ENCODE data around the gene KRTAP10-5. TPM values are rescaled to one million over a fixed set of nuclear protein-coding genes. Genes with fewer than 3 reads are reported as not detected.

The KRTAP10-5 gene
- polyA plus RNA-seq, 1 experiment = not detected

GRCh38 chr21:44539046-44539445 is 41.4 kb downstream of the KRTAP10-5 start:
- POLR2A ChIA-PET = no interaction called here
- no peak overlapping the region for H3K4me3 ChIP-seq (ENCODE audit: low read depth, low read length)
- TF ChIP-seq CTCF (IDR thresholded peaks at IDR 0.05; ENCODE audit: insufficient read depth, low read depth, low read length) = no peak
- no peaks in the 10 kb centered on the region for H3K27me3 ChIP-seq (ENCODE audit: control insufficient read depth, insufficient read depth, low read length)
- DNase-seq (ENCODE audit: low read depth) = no peak
- CTCF ChIA-PET = no interaction called here
- no peaks in the 10 kb centered on the region for H3K36me3 ChIP-seq (ENCODE audit: control insufficient read depth, insufficient read depth, low read length)

GRCh38 chr21:44537930-44538911 is 42.2 kb downstream of the KRTAP10-5 start:
- no peak for TF ChIP-seq CTCF (IDR thresholded peaks at IDR 0.05; ENCODE audit: insufficient read depth, low read depth, low read length)
- Histone ChIP-seq H3K4me3 (ENCODE audit: low read depth, low read length) (no peak overlapping the region), H3K36me3 (ENCODE audit: control insufficient read depth, insufficient read depth, low read length) (no peaks in the 10 kb centered on the region), H3K27me3 (ENCODE audit: control insufficient read depth, insufficient read depth, low read length) (no peaks in the 10 kb centered on the region)
- no peak for DNase-seq (ENCODE audit: low read depth)
- CTCF ChIA-PET = no interaction called here
- POLR2A ChIA-PET = no interaction called here

- Histone ChIP-seq H3K36me3 (ENCODE audit: control insufficient read depth, insufficient read depth, low read length) (no peaks in the 10 kb centered on the region), H3K4me3 (ENCODE audit: low read depth, low read length) (no peak overlapping the region), H3K27me3 (ENCODE audit: control insufficient read depth, insufficient read depth, low read length) (no peaks in the 10 kb centered on the region)
- TF ChIP-seq CTCF (IDR thresholded peaks at IDR 0.05; ENCODE audit: insufficient read depth, low read depth, low read length) = no peak
- DNase-seq (ENCODE audit: low read depth) = no peak
- CTCF ChIA-PET = no interaction called here
- POLR2A ChIA-PET = no interaction called here
Observed at GRCh38 chr21:44535963-44536362, 44.4 kb downstream of the KRTAP10-5 start.

- H3K27me3 ChIP-seq (ENCODE audit: control insufficient read depth, insufficient read depth, low read length) = no peaks in the 10 kb centered on the region
- ChIA-PET POLR2A (no interaction called here), CTCF (no interaction called here)
- DNase-seq (ENCODE audit: low read depth) = no peak
- H3K36me3 ChIP-seq (ENCODE audit: control insufficient read depth, insufficient read depth, low read length) = no peaks in the 10 kb centered on the region
- TF ChIP-seq CTCF (IDR thresholded peaks at IDR 0.05; ENCODE audit: insufficient read depth, low read depth, low read length) = no peak
- no peak overlapping the region for H3K4me3 ChIP-seq (ENCODE audit: low read depth, low read length)
Observed at GRCh38 chr21:44534688-44535087, 45.7 kb downstream of the KRTAP10-5 start.

- TF ChIP-seq CTCF (IDR thresholded peaks at IDR 0.05; ENCODE audit: insufficient read depth, low read depth, low read length) = no peak
- DNase-seq (ENCODE audit: low read depth) = no peak
- Histone ChIP-seq H3K36me3 (ENCODE audit: control insufficient read depth, insufficient read depth, low read length) (no peaks in the 10 kb centered on the region), H3K4me3 (ENCODE audit: low read depth, low read length) (no peak overlapping the region), H3K27me3 (ENCODE audit: control insufficient read depth, insufficient read depth, low read length) (no peaks in the 10 kb centered on the region)
- CTCF ChIA-PET = no interaction called here
- POLR2A ChIA-PET = no interaction called here
Observed at GRCh38 chr21:44533891-44534627, 46.3 kb downstream of the KRTAP10-5 start.
